ENCODE data around the gene TMC6. TPM values are rescaled to one million over a fixed set of nuclear protein-coding genes. Genes with fewer than 3 reads are reported as not detected.

The TMC6 gene
- total RNA-seq, 1 donor from 2014 or later = 94.4 TPM

DNA sequence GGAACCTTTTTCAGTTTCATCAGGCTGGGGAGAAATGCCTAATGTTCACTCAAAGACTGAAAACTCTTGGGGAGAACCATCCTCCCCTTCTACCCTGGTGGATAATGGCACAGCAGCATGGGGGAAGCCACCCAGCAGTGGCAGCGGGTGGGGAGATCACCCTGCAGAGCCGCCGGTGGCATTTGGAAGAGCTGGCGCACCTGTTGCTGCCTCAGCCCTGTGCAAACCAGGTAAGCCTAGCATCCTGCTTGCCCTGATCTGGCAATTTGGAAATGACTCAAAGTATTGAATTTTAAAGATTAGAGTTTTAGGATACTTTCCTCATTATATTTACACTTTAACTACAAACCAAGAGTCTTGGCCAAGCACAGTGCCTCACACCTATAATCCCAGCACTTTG is 63.8 kb downstream of the TMC6 start:
- no peak for DNase-seq (ENCODE audit: extremely low spot score, unreplicated experiment)
- H3K36me3 Mint-ChIP-seq = no peaks in the 10 kb centered on the region
- H3K27me3 Mint-ChIP-seq = no peaks in the 10 kb centered on the region
- H3K4me3 Mint-ChIP-seq = no peak overlapping the region
- no peak overlapping the region for H3K27ac Mint-ChIP-seq
- TF ChIP-seq, protein P1, sequence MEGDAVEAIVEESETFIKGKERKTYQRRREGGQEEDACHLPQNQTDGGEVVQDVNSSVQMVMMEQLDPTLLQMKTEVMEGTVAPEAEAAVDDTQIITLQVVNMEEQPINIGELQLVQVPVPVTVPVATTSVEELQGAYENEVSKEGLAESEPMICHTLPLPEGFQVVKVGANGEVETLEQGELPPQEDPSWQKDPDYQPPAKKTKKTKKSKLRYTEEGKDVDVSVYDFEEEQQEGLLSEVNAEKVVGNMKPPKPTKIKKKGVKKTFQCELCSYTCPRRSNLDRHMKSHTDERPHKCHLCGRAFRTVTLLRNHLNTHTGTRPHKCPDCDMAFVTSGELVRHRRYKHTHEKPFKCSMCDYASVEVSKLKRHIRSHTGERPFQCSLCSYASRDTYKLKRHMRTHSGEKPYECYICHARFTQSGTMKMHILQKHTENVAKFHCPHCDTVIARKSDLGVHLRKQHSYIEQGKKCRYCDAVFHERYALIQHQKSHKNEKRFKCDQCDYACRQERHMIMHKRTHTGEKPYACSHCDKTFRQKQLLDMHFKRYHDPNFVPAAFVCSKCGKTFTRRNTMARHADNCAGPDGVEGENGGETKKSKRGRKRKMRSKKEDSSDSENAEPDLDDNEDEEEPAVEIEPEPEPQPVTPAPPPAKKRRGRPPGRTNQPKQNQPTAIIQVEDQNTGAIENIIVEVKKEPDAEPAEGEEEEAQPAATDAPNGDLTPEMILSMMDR (conservative IDR thresholded peaks at IDR 0.05) = no peak
- H3K4me1 Mint-ChIP-seq (ENCODE audit: unreplicated experiment) = no peaks in the 10 kb centered on the region
- no peaks in the 10 kb centered on the region for H3K9me3 Mint-ChIP-seq

DNA sequence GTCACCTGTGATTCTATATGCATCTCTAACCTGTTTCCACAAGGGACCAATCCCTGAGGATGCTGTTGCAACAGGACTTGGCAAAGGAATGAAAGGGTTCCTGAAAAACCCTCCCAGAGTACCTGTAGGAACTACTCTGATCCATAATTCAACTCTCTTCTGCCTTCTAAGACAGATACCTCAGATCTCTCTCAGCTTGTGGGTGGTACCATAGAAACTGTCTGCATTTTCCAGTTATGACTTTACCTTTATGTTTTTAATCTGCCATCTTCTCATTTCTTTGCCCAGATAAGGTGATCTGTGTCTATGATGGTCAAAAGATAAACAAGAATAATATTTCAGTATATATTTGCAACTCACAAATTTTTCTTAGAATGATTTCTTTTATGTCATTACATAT is 65.1 kb downstream of the TMC6 start:
- no peak for DNase-seq (ENCODE audit: extremely low spot score, unreplicated experiment)
- Mint-ChIP-seq H3K36me3 (no peaks in the 10 kb centered on the region), H3K27ac (no peak overlapping the region), H3K4me3 (no peak overlapping the region), H3K4me1 (ENCODE audit: unreplicated experiment) (peaks cover 9% of the 10 kb centered on the region), H3K27me3 (no peaks in the 10 kb centered on the region), H3K9me3 (no peaks in the 10 kb centered on the region)
- TF ChIP-seq, protein P1 (conservative IDR thresholded peaks at IDR 0.05) = no peak

GRCh38 chr17:78062596-78062995 is 66.0 kb downstream of the TMC6 start:
- H3K27me3 Mint-ChIP-seq = no peaks in the 10 kb centered on the region
- TF ChIP-seq, protein P1 (conservative IDR thresholded peaks at IDR 0.05) = no peak
- H3K36me3 Mint-ChIP-seq = no peaks in the 10 kb centered on the region
- no peak overlapping the region for H3K4me3 Mint-ChIP-seq
- H3K27ac Mint-ChIP-seq = no peak overlapping the region
- no peak for DNase-seq (ENCODE audit: extremely low spot score, unreplicated experiment)
- no peaks in the 10 kb centered on the region for H3K9me3 Mint-ChIP-seq
- H3K4me1 Mint-ChIP-seq (ENCODE audit: unreplicated experiment) = peaks cover 18% of the 10 kb centered on the region

Other genes with a start within 250 kb of the TMC6 start
- 14.7 and 36.7 TPM in 2 replicates for gene TNRC6C, start 170.1 kb downstream of the TMC6 start, total RNA-seq (ENCODE audit: low replicate concordance)
- gene TMC8, start 2.0 kb upstream of the TMC6 start, total RNA-seq (ENCODE audit: low replicate concordance) = 0.85 and 0.90 TPM in 2 replicates
- gene C17orf99, start 17.6 kb upstream of the TMC6 start, total RNA-seq (ENCODE audit: low replicate concordance) = not detected in 2 replicates
- gene SYNGR2, start 39.8 kb upstream of the TMC6 start, total RNA-seq (ENCODE audit: low replicate concordance) = 64.1 and 179 TPM in 2 replicates
- gene TK1, start 58.3 kb upstream of the TMC6 start, total RNA-seq (ENCODE audit: low replicate concordance) = 34.4 and 41.2 TPM in 2 replicates
- gene AFMID, start 58.6 kb upstream of the TMC6 start, total RNA-seq (ENCODE audit: low replicate concordance) = 26.4 and 30.5 TPM in 2 replicates
- 20.0 and 63.3 TPM in 2 replicates for gene BIRC5, start 85.5 kb upstream of the TMC6 start, total RNA-seq (ENCODE audit: low replicate concordance)
- 0.43 TPM in 1 of 2 replicates, not detected in the other for gene TMEM235, start 102.9 kb upstream of the TMC6 start, total RNA-seq (ENCODE audit: low replicate concordance)
- 16.9 and 21.1 TPM in 2 replicates for gene SOCS3, start 231.3 kb upstream of the TMC6 start, total RNA-seq (ENCODE audit: low replicate concordance)
- 44.7 and 54.8 TPM in 2 replicates for gene PGS1, start 249.9 kb upstream of the TMC6 start, total RNA-seq (ENCODE audit: low replicate concordance)